A549 (cell line): ENCODE results near the gene GPM6B.

Source experiments
- CEBPB ChIP-seq, 2 experiments: fragments of >200 bp in 1 of 2; sonication (Bioruptor Twin) in 1 of 2; formaldehyde crosslinking in 1 of 2; IDR thresholded peaks; 2 replicates each; pipeline ENCODE4 v1.6.1; 2012 to 2016
- CTCF ChIP-seq: fragments of >200 bp; sonication (Bioruptor Twin); formaldehyde crosslinking; IDR thresholded peaks from 3 replicates; pipeline ENCODE4 v1.5.1; 2016
- ESRRA ChIP-seq: fragments of 150-350 bp; IDR thresholded peaks from 2 replicates; pipeline ENCODE4 v1.6.1; 2014; ENCODE audit warnings: mild to moderate bottlenecking, low read length, borderline replicate concordance
- MYC ChIP-seq: IDR thresholded peaks from 2 replicates; pipeline ENCODE4 v1.6.1; 2012; ENCODE audit warnings: mild to moderate bottlenecking, inconsistent platforms, low read length, improper control_type of control experiment, borderline replicate concordance
- PHF8 ChIP-seq: fragments of 200-600 bp; sonication (generic); IDR thresholded peaks from 2 replicates; pipeline ENCODE4 v1.6.1; 2016; ENCODE audit warnings: low read depth, mild to moderate bottlenecking, antibody characterized with exemption, moderate library complexity, borderline replicate concordance
- POLR2A ChIP-seq: IDR thresholded peaks from 2 replicates; pipeline ENCODE4 v1.6.1; 2012; ENCODE audit warnings: mild to moderate bottlenecking, low read length
- TFCP2L1 ChIP-seq: fragments of 250-450 bp; sonication (Bioruptor Pico); IDR thresholded peaks from 2 replicates; pipeline ENCODE4 v1.5.0; 2021; ENCODE audit warnings: mild to moderate bottlenecking
- USF2 ChIP-seq: fragments of 450-650 bp; IDR thresholded peaks from 2 replicates; pipeline ENCODE4 v1.6.1; 2014; ENCODE audit warnings: antibody characterized with exemption
- ZSCAN20 ChIP-seq: fragments of 250-450 bp; sonication (Bioruptor Pico); IDR thresholded peaks from 2 replicates; pipeline ENCODE4 v1.8.0; 2022; ENCODE audit warnings: mild to moderate bottlenecking, moderate library complexity
- TF ChIP-seq, protein P1 (sequence below): fragments of 200-600 bp; sonication (generic); IDR thresholded peaks from 2 replicates; pipeline ENCODE4 v1.6.1; 2016; ENCODE audit warnings: antibody characterized with exemption, mild to moderate bottlenecking, moderate library complexity

DNA sequence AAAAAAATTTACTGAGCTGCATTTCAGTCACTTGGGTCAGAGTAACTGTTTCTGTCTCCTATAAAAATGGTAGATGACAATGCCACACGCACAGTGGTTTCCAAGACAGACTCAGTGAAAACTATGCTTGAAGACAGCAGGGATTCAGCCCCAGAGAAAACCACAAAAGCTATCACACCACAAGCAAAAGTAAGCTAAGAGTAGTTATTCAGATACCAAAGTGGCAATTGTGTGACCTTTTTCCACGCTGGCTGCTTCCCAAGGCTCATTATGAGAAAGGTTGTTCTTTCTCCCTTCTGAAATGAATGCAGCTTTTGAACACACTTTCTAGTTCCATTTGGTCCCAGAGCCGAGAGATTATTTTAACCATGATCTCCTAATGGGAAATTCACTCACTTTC lies 46.4 kb upstream of the GPM6B start:
- no peak for TF ChIP-seq CTCF
- no peak for TF ChIP-seq TFCP2L1 (CRISPR knock-in tag)
- no peak for TF ChIP-seq POLR2A
- no peak for TF ChIP-seq PHF8
- no peak for TF ChIP-seq ESRRA
- no peak for TF ChIP-seq ZSCAN20 (CRISPR knock-in tag)
- no peak for TF ChIP-seq USF2
- no peak for TF ChIP-seq CEBPB (IDR thresholded peaks at IDR 0.05)
- TF ChIP-seq, protein P1, sequence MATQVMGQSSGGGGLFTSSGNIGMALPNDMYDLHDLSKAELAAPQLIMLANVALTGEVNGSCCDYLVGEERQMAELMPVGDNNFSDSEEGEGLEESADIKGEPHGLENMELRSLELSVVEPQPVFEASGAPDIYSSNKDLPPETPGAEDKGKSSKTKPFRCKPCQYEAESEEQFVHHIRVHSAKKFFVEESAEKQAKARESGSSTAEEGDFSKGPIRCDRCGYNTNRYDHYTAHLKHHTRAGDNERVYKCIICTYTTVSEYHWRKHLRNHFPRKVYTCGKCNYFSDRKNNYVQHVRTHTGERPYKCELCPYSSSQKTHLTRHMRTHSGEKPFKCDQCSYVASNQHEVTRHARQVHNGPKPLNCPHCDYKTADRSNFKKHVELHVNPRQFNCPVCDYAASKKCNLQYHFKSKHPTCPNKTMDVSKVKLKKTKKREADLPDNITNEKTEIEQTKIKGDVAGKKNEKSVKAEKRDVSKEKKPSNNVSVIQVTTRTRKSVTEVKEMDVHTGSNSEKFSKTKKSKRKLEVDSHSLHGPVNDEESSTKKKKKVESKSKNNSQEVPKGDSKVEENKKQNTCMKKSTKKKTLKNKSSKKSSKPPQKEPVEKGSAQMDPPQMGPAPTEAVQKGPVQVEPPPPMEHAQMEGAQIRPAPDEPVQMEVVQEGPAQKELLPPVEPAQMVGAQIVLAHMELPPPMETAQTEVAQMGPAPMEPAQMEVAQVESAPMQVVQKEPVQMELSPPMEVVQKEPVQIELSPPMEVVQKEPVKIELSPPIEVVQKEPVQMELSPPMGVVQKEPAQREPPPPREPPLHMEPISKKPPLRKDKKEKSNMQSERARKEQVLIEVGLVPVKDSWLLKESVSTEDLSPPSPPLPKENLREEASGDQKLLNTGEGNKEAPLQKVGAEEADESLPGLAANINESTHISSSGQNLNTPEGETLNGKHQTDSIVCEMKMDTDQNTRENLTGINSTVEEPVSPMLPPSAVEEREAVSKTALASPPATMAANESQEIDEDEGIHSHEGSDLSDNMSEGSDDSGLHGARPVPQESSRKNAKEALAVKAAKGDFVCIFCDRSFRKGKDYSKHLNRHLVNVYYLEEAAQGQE = no peak
- no peak for TF ChIP-seq MYC
